BJ (cell line): Measurements from ENCODE around the gene DHX57. TPM values are rescaled to one million over a fixed set of nuclear protein-coding genes. Genes with fewer than 3 reads are reported as not detected.

Source experiments
- CTCF ChIA-PET: fragments of 350-600 bp; formaldehyde crosslinking; extraction: SDS; loops from one replicate; lab custom pipeline; 2021; ENCODE audit warnings: antibody characterized with exemption, inconsistent platforms; lab: Yijun Ruan, JAX
- POLR2A ChIA-PET: fragments of 300-600 bp; sonication (Branson Sonifier 250); formaldehyde crosslinking; extraction: SDS; loops from one replicate; lab custom pipeline; 2021; ENCODE audit warnings: antibody characterized with exemption; lab: Charles Lee
- DNase-seq: peaks from one replicate; pipeline ENCODE4 v3.0.0-alpha.2; 2011; ENCODE audit warnings: low read depth
- H3K27me3 ChIP-seq: 2 replicates; pipeline ENCODE4 v1.6.0; 2011; ENCODE audit warnings: low read length; ENCODE audit not compliant: control insufficient read depth, insufficient read depth
- H3K36me3 ChIP-seq: 2 replicates; pipeline ENCODE4 v1.5.1; 2011; ENCODE audit warnings: low read length; ENCODE audit not compliant: control insufficient read depth, insufficient read depth
- H3K4me3 ChIP-seq: 2 replicates; pipeline ENCODE4 v1.5.1; 2011; ENCODE audit warnings: low read depth, mild to moderate bottlenecking, control low read depth, low read length
- CTCF ChIP-seq: IDR thresholded peaks from 2 replicates; pipeline ENCODE4 v1.5.1; 2011; ENCODE audit warnings: low read depth, mild to moderate bottlenecking, control low read depth, inconsistent platforms, low read length, moderate library complexity; ENCODE audit not compliant: insufficient read depth
- polyA plus RNA-seq: library from polyadenylated mRNA; depleted of rRNA; stranded (reverse); fragments of >200 nt; gene quantifications from 2 replicates; pipeline ENCODE4 v1.2.3, GENCODE V29; 2011

Gene DHX57
- polyA plus RNA-seq, 1 experiment, result 10.0 TPM

GRCh38 chr2:38873763-38874162 lies 2.0 kb downstream of the DHX57 start:
- DNase-seq, result no peak
- Histone ChIP-seq H3K36me3 (no peaks in the 10 kb centered on the region), H3K27me3 (no peaks in the 10 kb centered on the region), H3K4me3 (no peak overlapping the region)
- CTCF ChIA-PET, result no interaction called here
- TF ChIP-seq CTCF, result no peak
- POLR2A ChIA-PET, result no interaction called here

GRCh38 chr2:38871432-38871831 lies 4.3 kb downstream of the DHX57 start:
- H3K36me3 ChIP-seq, result no peaks in the 10 kb centered on the region
- ChIA-PET POLR2A (no interaction called here), CTCF (no interaction called here)
- H3K27me3 ChIP-seq, result no peaks in the 10 kb centered on the region
- no peak overlapping the region for H3K4me3 ChIP-seq
- no peak for TF ChIP-seq CTCF
- no peak for DNase-seq

- peaks cover 2% of the 10 kb centered on the region; the same call in 1 of the 2 replicates for H3K36me3 ChIP-seq
- no peak for TF ChIP-seq CTCF
- DNase-seq, result no peak
- ChIA-PET CTCF (no interaction called here), POLR2A (no interaction called here)
- no peak overlapping the region for H3K4me3 ChIP-seq
- H3K27me3 ChIP-seq, result no peaks in the 10 kb centered on the region
These were observed 8.8 kb downstream of the DHX57 start for GRCh38 chr2:38866773-38867443.

- ChIA-PET CTCF (no interaction called here), POLR2A (no interaction called here)
- DNase-seq, result no peak
- TF ChIP-seq CTCF, result no peak
- Histone ChIP-seq H3K4me3 (no peak overlapping the region), H3K36me3 (peaks cover 4% of the 10 kb centered on the region; the same call in 1 of the 2 replicates), H3K27me3 (no peaks in the 10 kb centered on the region)
These were observed 12.6 kb downstream of the DHX57 start for GRCh38 chr2:38863061-38863695.

- TF ChIP-seq CTCF, result no peak
- Histone ChIP-seq H3K27me3 (no peaks in the 10 kb centered on the region), H3K4me3 (no peak overlapping the region), H3K36me3 (peaks cover 4% of the 10 kb centered on the region; the same call in 1 of the 2 replicates)
- POLR2A ChIA-PET, result no interaction called here
- CTCF ChIA-PET, result no interaction called here
- no peak for DNase-seq
These were observed 13.3 kb downstream of the DHX57 start for GRCh38 chr2:38862476-38862875.
